GM19395 (cell line): Measurements from ENCODE around the gene ARHGAP22.

Experiments used
- ATAC-seq: cut with Tn5 transposase; IDR thresholded peaks from one replicate; pipeline ENCODE4 v1.9.1; 2021; ENCODE audit warnings: mild to moderate bottlenecking, moderate library complexity; ENCODE audit not compliant: unreplicated experiment

ARHGAP22 gene

DNA sequence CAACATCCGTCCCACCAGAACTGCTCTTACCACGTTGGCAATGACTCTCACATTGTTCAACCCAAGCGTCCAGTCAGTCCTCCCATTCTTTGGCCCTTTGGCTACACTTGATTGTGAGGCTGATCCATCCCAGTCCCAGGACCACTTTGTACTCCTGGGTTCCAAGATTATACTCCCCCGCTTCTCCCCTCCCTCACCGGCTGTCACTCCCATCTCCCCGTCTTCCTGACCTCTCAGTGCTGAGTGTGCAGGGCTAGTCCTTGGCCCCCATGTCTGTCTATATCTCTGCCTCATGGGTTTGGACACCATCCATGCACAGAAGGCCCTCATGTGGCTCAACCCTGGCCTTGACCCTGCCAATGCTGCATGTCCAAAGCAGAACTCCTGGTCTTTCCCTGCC is 12.5 kb downstream of the ARHGAP22 start:
- no peak for ATAC-seq

DNA sequence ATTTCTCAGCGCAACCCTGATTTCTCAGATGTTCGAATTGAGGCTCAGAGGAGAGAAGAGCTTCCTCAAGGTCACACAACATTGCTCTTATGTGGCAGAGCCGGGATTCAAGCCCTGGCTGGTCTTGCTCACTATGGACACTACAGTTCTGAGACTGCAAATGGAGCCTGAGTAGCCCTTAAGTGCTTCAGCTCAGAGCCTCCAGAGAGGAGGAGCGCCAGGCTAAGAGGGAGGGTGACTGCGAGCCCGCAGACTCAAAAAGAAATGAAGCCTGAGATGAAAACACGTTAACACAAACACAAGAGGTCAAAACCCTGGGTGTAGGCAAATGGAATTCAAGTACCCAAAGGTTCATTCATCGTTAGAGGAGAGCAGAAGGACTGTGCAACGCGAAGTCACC is 13.9 kb downstream of the ARHGAP22 start:
- no peak for ATAC-seq

DNA sequence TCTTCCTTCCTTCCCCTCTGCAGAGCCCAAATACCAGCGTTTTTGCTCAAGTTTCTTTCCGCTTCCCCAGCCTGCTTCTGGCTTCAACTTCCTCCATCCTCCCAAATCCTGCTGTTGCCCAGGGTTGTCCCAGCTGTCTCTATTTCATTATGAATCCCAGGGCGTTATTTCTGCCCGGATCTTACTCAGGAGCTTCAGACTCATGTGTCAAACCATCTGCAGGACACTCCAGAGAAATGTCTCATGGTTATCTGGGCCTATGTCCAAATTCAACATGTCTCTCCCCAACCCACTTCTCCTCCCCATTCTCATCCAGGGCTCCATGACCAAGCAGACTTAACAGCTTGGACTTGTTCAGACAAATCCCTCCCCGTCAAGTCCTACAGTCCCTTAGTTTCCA is 15.6 kb downstream of the ARHGAP22 start:
- no peak for ATAC-seq

GRCh38 chr10:48587819-48588218 is 17.1 kb downstream of the ARHGAP22 start:
- ATAC-seq: no peak

GRCh38 chr10:48587101-48587500 is 17.8 kb downstream of the ARHGAP22 start:
- ATAC-seq: no peak

- no peak for ATAC-seq
These were observed 21.9 kb downstream of the ARHGAP22 start for GRCh38 chr10:48582970-48583369.

- no peak for ATAC-seq
These were observed 24.6 kb downstream of the ARHGAP22 start for GRCh38 chr10:48580236-48580635.

DNA sequence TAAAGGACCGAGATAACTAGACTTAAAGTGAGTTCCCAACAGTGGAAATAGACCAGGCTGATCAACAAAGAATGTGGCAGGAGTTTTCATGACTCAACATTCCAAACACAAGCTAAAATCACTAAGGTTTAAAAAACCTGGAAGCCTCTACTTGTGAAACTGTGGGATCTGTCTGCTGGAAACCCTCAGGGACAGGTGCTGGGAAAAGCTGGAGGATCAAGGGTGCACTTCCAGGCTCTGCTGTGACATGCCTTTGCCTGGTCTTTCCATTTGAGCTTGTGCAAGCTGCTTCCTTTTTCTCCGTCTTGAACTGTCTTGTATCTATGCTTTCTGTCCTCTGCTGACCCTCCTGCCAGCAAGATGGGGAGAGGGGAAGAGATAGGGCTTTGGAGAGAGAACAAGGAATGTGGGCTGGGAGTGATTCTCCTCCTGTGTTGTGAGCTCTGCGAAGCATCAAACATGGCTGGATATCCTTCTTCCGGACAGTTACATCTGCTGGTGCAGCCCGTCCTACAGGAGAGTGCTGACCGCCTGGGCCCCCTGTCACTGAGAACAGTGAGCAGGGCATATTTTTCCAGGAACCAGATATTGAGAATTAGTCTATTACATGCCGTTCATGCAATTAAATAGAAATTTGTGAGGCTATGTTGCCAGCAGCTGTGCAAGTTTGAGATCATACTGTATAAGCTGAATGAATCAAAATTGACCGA is 25.5 kb downstream of the ARHGAP22 start:
- no peak for ATAC-seq

GRCh38 chr10:48577158-48577557 is 27.7 kb downstream of the ARHGAP22 start:
- ATAC-seq: peak; percentile 66

DNA sequence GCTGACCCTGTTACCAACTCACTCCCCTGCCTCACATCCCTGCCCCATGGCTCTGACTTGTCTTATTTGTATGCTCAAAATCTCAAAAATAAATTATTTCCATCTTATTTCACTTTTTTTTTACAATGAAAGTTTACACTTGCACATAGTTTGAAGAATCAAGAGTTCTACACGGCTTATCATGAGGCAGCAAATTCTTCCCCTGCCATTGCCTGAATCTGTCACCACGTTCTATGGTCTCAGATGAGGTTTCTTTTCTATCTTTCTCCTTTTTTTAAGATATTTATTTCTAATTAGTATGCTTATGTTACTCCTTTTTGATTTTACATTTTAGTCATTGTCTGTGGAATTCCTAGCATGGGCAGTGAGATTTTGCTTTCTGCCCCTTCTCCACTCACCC is 28.4 kb downstream of the ARHGAP22 start:
- no peak for ATAC-seq

DNA sequence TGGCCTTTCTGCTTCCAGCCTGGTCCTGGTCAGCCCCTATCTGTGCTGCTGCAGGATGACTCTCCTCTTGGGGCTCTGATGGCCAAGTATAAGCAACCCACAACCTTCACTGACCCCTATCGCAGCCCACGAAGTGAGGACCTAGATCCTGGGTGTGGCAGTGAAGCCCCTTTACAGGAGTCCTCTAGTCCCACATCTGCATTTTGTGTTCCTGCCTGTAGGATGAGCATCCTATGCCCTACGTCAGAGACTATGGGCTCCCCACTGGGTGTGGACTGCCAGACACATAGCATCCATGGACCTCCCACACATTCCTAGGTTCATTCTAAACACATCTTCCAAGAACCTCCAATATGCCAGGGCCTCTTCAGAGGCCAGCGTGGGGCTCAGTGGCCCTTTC is 29.0 kb downstream of the ARHGAP22 start:
- ATAC-seq: no peak

DNA sequence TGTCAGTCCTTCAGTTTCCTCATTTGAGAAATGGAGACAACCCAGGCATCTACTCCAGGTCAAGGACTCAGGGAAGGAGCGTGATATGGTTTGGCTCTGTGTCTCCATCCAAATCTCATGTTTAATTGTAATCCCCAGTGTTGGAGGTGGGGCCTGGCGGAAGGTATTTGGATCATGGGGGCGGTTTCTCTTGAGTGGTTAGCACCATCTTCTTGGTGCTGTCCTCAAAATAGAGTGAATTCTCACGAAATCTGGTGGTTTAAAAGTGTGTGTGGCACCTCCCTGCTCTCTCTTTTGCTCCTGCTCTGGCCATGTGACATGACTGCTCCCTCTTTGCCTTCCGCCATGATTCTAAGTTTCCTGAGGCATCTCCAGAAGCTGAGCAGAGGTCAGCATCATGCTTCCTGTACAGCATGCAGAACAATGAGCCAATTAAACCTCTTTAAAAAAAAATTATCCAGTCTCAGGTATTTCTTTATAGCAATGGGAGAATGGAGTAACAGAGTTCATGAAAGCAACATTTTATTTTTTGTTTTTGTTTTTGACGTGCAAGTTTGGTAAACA is 30.0 kb downstream of the ARHGAP22 start:
- ATAC-seq: no peak

GRCh38 chr10:48574322-48574796 is 30.5 kb downstream of the ARHGAP22 start:
- no peak for ATAC-seq

DNA sequence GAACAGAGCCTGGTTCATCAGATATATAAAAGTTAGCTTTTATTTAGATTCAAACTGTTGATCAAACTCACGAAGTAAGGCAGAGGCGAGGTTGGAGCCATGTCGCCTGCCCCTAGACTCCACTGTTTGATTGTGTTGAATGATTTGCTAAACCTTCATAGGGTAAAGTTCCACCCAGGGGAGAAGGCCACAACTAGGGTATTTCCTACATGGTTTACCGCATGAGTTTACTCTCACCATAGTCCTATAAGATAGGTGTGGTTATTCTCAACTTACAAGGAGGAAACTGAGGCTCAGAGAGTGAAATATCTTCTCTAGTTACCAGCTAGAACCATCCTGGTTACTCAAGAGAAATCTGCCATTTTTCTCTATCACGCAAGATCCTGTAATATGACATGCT is 31.8 kb downstream of the ARHGAP22 start:
- ATAC-seq: no peak

- no peak for ATAC-seq
These were observed 32.5 kb downstream of the ARHGAP22 start for GRCh38 chr10:48572414-48572813.

GRCh38 chr10:48568546-48568945 is 36.3 kb downstream of the ARHGAP22 start:
- ATAC-seq: no peak

- ATAC-seq: no peak
These were observed 36.7 kb downstream of the ARHGAP22 start for GRCh38 chr10:48568131-48568530.

- ATAC-seq: no peak
These were observed 37.5 kb downstream of the ARHGAP22 start for GRCh38 chr10:48567346-48567745.

- ATAC-seq: no peak
These were observed 40.3 kb downstream of the ARHGAP22 start for GRCh38 chr10:48564466-48565160.

- no peak for ATAC-seq
These were observed 47.3 kb downstream of the ARHGAP22 start for GRCh38 chr10:48557511-48558123.

GRCh38 chr10:48556713-48557112 is 48.2 kb downstream of the ARHGAP22 start:
- no peak for ATAC-seq

- no peak for ATAC-seq
These were observed 48.8 kb downstream of the ARHGAP22 start for GRCh38 chr10:48556065-48556464.
